ENCODE measurements around the gene PIP5K1C.
"Not testable (repeated sequence)": the region's sequence is repeated elsewhere in the genome, so short reads cannot be mapped to it uniquely, and the experiment has no call there.

The PIP5K1C gene

GRCh38 chr19:3585301-3586126 lies 114.8 kb downstream of the PIP5K1C start, which contains the start of gene GIPC3:
GIPC3 (plus strand) TSS chr19:3585478; CDS start chr19:3585598, 120 bp downstream.
- no peak for DNase-seq

GRCh38 chr19:3584036-3584802 lies 116.0 kb downstream of the PIP5K1C start:
- DNase-seq, result not testable (repeated sequence)

- not testable (repeated sequence) for DNase-seq
Measured at GRCh38 chr19:3581792-3582191, 118.5 kb downstream of the PIP5K1C start.
